Stimulated activated CD4-positive, alpha-beta T cell treated with anti-CD3 and anti-CD28 coated beads, TNF-alpha, amount 100 ng/mL, for 4 hours (primary cell): Measurements from ENCODE around the gene GSTO1.

Experiments
- DNase-seq, 3 experiments: peaks; one replicate each; pipeline ENCODE4 v3.0.0-alpha.2; 2020; ENCODE audit warnings: low read depth in 3 of 3

The GSTO1 gene

DNA sequence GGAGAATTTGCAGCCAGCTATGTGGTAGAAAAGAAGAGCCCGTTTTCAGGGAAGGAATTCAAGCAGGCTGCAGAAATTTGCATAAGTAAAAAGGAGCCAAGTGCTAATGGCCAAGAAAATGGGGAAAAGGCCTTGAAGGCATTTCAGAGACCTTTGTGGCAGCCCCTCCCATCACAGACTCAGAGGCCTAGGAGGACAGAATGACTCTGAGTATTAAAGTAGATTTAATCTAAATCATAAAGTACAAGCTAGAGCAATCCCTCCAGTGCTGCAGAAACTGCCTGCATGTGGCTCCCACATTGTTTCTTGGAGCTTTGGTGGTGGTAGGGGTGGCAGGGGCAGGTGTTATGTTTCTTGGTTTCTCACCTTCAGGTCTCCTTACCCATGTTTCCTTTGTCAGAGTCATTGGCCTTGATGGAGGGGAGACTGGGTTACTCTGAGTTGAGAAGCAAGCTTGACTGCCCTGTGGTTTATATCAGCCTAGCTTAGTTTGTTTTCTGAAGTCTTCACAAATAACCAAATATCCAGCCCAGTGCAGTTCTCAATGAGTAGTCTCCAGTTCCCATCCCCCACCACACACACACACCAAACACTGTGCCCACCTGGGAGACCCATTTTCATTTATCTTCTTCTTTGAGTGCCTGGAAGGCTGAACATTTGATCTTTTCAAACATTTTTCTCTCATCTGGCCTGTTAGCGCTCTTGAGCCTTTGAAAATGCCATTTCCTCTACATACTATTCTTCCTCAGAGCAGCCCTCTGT lies 49.1 kb downstream of the GSTO1 start:
- DNase-seq, result no peak

DNA sequence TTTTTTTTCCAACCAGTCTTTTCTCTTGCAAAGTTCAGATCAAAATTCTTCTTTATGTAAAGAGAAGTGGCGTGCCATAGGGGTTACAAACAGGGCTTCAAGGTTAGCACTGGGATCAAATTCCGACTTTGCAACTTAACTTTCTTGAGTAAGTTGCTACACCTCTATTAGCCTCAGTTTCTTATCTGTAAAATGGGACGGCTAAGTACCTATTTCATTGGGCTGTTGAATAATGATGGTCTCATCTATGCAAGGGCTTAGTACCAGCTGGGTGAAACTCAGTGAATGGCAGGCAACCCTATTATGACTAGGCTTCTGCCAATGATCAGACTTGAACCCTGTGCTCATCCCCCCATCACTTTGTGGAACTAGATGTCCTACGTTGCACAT lies 49.7 kb downstream of the GSTO1 start:
- no peak for DNase-seq

DNA sequence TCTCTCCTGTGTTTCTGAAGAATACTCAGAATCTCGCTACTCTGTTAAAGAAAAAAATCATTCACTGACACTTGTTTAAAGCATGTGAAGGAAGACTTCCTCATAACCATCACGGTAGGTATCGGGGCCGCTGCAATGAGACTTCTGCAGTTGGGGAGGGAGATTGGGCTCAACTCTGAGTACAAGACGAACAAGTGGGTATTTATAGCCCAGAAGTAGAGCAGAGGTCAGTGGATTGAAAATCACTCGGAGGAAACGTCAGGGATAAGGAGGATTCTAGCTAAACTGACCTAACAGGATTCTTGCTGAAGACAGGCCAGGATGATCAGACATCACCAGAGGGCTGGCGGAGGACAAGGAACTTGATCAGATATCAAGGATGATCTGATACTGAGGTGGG lies 50.2 kb downstream of the GSTO1 start:
- no peak for DNase-seq

DNA sequence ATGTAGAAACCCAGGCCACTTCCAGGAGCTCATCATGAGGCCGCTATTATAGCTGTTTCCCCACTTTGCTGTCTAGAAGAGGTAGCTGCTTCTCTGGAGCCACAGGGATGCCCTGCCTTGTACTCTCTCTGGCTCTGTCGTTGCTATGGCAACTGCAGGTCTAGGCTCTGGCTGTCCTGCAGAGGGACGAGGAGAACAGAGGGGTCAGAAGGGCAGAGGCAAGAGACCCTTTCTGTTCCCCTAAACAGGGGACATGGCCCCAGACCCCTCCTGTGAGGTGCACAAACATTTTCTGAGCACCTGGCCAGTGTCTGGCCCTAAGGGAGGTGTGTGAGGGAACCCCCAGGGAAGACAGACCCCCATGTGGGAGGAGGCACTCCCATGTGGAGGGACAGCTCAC lies 52.2 kb downstream of the GSTO1 start:
- no peak for DNase-seq

DNA sequence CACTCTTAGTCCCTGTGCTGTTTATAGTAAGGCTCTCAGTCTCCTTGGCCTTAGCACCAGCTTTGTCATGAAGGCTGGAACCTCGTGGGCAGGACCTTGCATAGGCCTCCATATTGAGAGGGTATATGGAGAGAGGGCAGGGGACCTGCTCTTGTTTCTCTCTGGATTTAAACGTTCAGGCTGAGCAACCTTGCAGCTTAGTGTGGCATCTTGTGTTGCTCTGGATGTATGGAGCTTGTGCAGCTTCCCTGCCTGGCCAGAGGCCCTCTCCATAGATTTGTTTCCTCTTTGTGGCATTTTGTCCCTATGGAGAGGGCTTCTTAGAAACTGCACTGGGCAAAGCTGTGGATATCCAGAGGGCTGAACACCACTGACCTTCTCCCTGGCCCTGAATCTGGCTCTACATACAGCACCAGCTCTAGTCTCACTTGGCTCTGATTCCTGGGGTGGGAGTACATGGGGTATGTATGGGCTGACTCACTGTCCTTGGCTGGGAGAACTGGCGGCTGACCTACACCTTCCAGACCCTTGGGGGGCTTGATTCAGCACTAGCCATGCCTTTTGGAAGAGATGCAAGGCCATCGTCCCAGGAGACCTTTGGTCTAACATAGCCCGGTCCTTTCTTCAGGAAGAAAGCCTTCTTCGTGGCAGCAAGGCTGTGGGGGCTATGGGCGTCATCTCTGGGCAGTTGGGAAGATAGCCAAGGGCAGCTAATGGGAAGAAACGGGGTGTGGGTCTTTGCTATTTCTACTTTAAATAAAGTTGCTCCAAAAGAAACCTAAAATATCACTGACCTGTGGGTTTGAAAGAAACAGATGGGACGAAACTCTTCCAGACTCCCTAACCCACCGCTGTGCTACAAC lies 53.1 kb downstream of the GSTO1 start:
- no peak for DNase-seq

DNA sequence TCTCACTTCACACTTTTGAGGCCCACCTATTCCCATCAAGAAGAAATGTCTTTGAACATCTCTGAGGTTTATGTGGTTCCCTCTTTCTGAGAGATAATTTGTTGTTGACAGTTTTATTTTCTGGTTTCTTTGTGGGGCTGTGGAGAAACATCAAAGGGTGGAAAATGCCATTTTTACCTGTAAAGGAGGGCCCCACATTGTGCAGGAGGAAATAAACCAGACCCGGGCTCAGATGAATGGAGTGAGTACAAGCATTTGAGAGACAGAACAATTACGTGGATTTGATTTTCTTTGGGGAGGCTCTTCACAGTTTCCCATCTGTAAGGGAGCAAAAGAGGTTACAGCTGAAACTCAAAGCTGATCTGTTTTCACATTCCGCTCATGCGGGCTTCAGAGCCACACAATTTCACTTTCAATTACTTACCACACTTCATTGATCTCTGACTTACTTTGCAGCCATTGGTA lies 53.8 kb downstream of the GSTO1 start:
- DNase-seq, result no peak

DNA sequence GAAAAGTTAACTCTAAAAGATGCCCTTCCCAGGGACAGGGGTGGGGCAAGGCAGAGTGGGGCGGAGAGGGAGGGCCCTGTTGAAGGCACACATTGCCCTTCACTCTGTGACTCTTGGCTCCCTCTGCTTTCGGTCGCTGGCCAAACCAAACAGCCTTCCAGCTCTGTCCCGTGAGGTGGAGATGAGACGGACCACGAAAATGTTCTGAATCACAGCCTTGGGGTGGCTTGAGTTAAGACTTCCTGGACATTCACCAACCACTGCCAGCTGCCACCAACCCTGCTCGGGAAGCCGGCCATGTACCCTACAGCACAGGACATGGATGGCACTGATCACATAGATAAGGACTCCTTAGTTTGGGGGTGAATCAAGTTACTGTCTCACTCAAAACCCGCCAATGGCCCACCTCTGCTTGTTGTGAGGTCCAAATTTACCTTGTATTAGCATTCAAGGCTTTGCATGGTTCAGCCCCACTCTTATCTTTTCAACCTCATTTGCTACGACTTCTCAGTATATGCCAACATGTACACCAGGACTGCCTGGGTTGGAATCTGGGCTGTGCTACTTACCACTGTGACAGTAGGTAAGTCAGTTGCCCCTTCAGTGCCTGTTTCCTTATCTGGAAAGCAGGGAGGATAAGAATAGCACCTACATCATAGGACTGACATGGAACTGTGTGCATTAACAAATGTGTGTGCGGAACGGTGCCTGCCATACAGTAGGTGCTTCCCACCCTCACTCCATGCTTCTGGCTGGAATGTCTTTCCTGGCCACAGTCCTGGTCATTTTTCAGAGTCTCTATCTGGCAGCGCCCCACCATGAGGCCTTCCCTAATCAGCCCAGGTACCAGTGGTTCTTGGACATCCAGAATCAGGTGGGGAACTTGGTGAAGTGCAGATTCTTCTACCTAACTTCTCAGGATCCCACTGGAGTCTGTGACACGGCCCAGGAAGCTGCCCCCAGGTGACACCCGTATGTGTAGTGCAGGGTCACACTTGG lies 55.6 kb downstream of the GSTO1 start:
- DNase-seq, result no peak

DNA sequence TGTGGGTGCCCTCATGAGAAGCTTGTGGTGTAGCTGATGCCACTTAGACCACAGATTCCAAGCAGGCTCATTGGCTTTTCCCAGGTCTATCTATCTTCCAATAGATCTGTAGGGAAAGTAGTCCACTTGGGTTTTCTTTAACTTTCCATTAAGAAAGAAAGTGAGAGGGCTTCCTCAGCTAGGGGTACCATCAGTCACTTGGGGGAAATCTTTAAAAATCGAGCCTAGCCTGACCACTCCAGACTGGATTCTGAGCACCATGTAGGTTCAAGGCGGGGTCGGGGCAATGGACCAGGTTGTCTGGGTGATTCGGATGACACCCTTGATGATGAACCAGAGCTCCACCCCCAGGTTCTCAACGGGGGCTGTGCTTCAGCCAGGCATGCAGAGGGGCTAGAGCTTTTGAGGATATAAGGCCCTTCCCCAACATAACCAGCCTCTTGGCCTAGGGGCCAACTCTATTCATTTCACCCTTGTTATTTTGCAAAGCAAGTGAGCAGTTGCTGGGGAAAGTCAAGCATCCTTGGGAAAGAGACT lies 56.6 kb downstream of the GSTO1 start:
- DNase-seq, result no peak

DNA sequence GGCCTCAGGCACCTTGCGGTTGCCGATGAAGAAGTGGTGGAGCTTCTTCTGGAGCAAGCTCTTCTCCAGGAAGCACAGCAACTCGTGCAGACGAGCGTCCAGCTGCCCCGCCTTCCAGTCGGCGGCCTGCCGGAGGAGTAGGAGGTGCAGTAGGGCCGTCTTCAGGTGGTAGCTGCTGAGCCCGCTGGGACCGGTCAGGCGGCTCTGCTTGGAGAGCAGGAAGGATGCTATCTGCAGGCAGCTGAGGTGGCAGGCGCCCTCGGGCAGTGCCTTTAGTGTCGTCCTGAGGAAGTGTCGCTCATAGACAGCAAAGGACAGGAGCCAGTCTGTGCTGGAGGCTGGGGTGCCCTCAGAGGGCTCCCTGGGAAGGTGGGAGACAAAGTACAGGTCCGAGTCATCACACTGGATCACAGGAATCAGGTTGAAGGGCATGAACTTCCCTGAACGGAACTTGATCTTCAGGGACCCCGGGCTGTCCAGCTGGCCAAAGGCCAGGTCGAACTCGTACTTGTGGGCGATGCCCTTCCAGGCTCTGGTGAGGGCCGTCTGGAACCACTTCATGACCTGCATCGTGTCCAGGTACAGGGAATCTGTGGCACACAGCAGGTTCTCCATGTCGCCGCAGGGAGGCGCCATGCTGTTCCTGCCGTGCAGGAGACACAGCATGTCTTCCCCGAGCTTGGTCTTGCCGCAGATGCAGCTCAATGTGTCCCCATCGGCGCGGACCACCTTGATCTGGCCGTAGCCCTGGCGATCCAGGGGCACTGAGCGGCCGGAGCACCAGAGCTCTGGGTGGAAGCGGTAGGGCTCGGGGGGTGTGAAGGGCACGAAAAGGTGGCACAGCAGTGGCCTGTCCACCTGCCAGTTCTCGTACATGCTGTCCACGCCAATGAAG lies 60.1 kb downstream of the GSTO1 start:
- no peak for DNase-seq

DNA sequence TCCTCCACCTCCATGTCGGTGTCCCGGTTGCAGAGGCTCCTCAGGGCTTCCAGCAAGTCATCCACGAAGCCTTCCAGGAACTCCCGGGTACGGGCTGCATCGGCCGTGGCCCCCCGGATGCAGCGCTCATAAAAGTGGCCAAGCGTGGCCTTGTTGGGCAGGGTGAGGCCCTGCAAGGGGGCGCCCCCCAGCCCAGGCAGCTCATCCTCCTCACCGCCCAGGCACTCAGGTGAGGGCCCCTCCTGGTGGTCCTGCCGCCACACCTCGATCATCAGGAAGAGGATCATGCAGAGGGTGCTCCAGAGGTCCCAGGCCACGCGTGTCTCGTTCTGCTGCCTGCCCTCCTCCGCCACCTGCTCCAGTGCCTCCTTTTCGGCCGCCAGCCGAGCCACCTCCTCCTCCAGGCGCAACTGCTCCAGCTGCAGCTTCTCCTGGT lies 60.8 kb downstream of the GSTO1 start:
- DNase-seq, result no peak

DNA sequence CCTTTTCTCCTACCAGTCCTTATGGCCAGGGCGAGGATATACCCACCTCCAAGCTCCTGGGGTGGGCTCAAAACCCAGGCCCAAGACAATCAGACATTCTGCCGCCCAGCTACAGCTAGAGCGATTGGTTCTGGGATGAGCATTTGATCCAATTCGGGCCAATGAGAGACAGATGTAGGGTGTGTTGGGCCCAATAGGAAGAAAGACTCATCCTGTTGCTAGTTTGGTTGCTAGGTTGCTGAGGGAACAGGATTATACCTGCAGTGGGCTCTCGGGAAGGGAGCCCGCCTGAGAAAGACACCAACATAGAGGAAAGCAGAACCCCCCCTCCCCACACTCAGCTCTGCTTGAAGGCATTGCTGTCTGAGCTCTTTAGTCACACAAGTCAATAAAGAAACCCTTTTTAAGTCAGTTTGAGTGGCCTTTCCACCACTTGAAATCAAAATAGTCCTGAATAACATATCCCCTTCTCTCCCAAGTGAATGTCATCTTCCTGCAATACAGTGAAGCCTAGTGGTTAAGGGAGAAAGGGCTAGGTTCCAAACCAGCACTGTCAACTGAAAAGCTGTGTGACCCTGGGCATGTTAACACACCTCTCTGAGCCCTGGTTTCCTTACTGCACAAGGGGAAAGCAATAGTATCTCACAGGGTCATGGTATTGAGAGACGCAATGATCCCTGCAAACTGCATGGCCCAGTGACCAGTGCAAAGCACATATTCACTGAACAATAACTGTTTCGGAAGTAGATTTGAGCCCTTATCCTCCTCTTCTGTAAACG lies 61.8 kb downstream of the GSTO1 start:
- no peak for DNase-seq
